Mesenchymal stem cell (in vitro differentiated cells and primary cell): ENCODE measurements around the gene NFS1.
"Not testable (repeated sequence)": the region's sequence is repeated elsewhere in the genome, so short reads cannot be mapped to it uniquely, and the experiment has no call there.

Source experiments
- DNase-seq: peaks from one replicate; pipeline ENCODE4 v3.0.0-alpha.2; 2013
- H2AFZ ChIP-seq: one replicate; pipeline ENCODE4 v1.6.1; 2013; ENCODE audit warnings: low read depth, mild to moderate bottlenecking, control low read depth, inconsistent platforms, low read length, moderate library complexity
- H2AK5ac ChIP-seq: 2 replicates; pipeline ENCODE4 v1.6.1; 2013; ENCODE audit warnings: low read length, moderate library complexity, mild to moderate bottlenecking, inconsistent platforms; ENCODE audit not compliant: severe bottlenecking
- H2BK120ac ChIP-seq: one replicate; pipeline ENCODE4 v1.6.1; 2013; ENCODE audit warnings: low read depth, mild to moderate bottlenecking, inconsistent platforms, low read length, moderate library complexity
- H2BK12ac ChIP-seq, 2 experiments: one replicate each; pipeline ENCODE4 v1.6.1; 2013; ENCODE audit warnings: inconsistent platforms in 2 of 2, low read length in 2 of 2, mild to moderate bottlenecking in 2 of 2, moderate library complexity in 2 of 2, control low read depth in 1 of 2
- H2BK15ac ChIP-seq: one replicate; pipeline ENCODE4 v1.6.1; 2013; ENCODE audit warnings: mild to moderate bottlenecking, low read depth, inconsistent platforms; ENCODE audit not compliant: poor library complexity, severe bottlenecking
- H2BK5ac ChIP-seq: 2 replicates; pipeline ENCODE4 v1.6.1; 2013; ENCODE audit warnings: low read depth, mild to moderate bottlenecking, low read length, control low read depth, inconsistent platforms; ENCODE audit not compliant: poor library complexity, severe bottlenecking
- H3K14ac ChIP-seq, 2 experiments: one replicate each; pipeline ENCODE4 v1.6.1; 2013; ENCODE audit warnings: inconsistent platforms in 2 of 2, low read length in 2 of 2, control low read depth in 1 of 2, mild to moderate bottlenecking in 1 of 2, moderate library complexity in 1 of 2
- H3K18ac ChIP-seq, 2 experiments: one replicate each; pipeline ENCODE4 v1.6.1; 2013; ENCODE audit warnings: inconsistent platforms in 2 of 2, low read length in 2 of 2, control low read depth in 1 of 2, low read depth in 1 of 2, mild to moderate bottlenecking in 1 of 2
- H3K23ac ChIP-seq, 2 experiments: one replicate each; pipeline ENCODE4 v1.6.1; 2013; ENCODE audit warnings: inconsistent platforms in 2 of 2, low read length in 2 of 2, mild to moderate bottlenecking in 2 of 2, moderate library complexity in 2 of 2, control low read depth in 1 of 2
- H3K27ac ChIP-seq: 2 replicates; pipeline ENCODE4 v1.5.1; 2013; ENCODE audit warnings: mild to moderate bottlenecking, moderate library complexity, low read length, control low read depth, inconsistent platforms; ENCODE audit not compliant: poor library complexity, severe bottlenecking
- H3K27me3 ChIP-seq, 2 experiments: 2 replicates each; pipeline versions ENCODE4 v1.6.1 to v1.7.0; 2013; ENCODE audit warnings: low read length in 2 of 2, mild to moderate bottlenecking in 2 of 2, moderate library complexity in 2 of 2, control low read depth in 1 of 2, inconsistent platforms in 1 of 2; ENCODE audit not compliant: control insufficient read depth in 1 of 2, insufficient read depth in 1 of 2
- H3K36me3 ChIP-seq, 2 experiments: 2 replicates each; pipeline versions ENCODE4 v1.6.1 to v1.7.0; 2013; ENCODE audit warnings: low read length in 2 of 2, control low read depth in 1 of 2, inconsistent platforms in 1 of 2, low read depth in 1 of 2, mild to moderate bottlenecking in 1 of 2; ENCODE audit not compliant: insufficient read depth in 2 of 2, control insufficient read depth in 1 of 2
- H3K4ac ChIP-seq, 2 experiments: one replicate each; pipeline ENCODE4 v1.6.1; 2013; ENCODE audit warnings: inconsistent platforms in 2 of 2, low read length in 2 of 2, mild to moderate bottlenecking in 2 of 2, moderate library complexity in 2 of 2, control low read depth in 1 of 2, low read depth in 1 of 2
- H3K4me1 ChIP-seq: 2 replicates; pipeline ENCODE4 v1.6.1; 2013; ENCODE audit warnings: low read depth, low read length, control low read depth; ENCODE audit not compliant: control insufficient read depth, insufficient read depth
- H3K4me2 ChIP-seq: 2 replicates; pipeline ENCODE4 v1.6.1; 2013; ENCODE audit warnings: low read length, mild to moderate bottlenecking, inconsistent platforms; ENCODE audit not compliant: poor library complexity, severe bottlenecking
- H3K4me3 ChIP-seq, 2 experiments: 2 replicates each; pipeline versions ENCODE4 v1.5.1 to v1.7.0; 2013; ENCODE audit warnings: low read length in 2 of 2, mild to moderate bottlenecking in 2 of 2, control low read depth in 1 of 2, low read depth in 1 of 2; ENCODE audit not compliant: insufficient read depth in 1 of 2
- H3K79me1 ChIP-seq: replicated peaks from 2 replicates; pipeline ENCODE4 v1.6.1; 2013; ENCODE audit warnings: mild to moderate bottlenecking, control low read depth, low read length, inconsistent platforms; ENCODE audit not compliant: poor library complexity, severe bottlenecking
- H3K9ac ChIP-seq: 2 replicates; pipeline ENCODE4 v1.7.0; 2013; ENCODE audit warnings: mild to moderate bottlenecking, low read length, moderate library complexity
- H3K9me3 ChIP-seq: 2 replicates; pipeline ENCODE4 v1.7.0; 2013; ENCODE audit warnings: mild to moderate bottlenecking, low read length; ENCODE audit not compliant: control insufficient read depth
- H4K8ac ChIP-seq: one replicate; pipeline ENCODE4 v1.6.1; 2013; ENCODE audit warnings: inconsistent platforms, mild to moderate bottlenecking, low read length, moderate library complexity
- H4K91ac ChIP-seq: one replicate; pipeline ENCODE4 v1.6.1; 2013; ENCODE audit warnings: mild to moderate bottlenecking, low read length, inconsistent platforms
- WGBS: methylation state at CpG from one replicate; pipeline ENCODE4 v1.1.7; 2013; ENCODE audit warnings: mixed read lengths; 5-methylcytosine and 5-hydroxymethylcytosine counted together

Gene NFS1

DNA sequence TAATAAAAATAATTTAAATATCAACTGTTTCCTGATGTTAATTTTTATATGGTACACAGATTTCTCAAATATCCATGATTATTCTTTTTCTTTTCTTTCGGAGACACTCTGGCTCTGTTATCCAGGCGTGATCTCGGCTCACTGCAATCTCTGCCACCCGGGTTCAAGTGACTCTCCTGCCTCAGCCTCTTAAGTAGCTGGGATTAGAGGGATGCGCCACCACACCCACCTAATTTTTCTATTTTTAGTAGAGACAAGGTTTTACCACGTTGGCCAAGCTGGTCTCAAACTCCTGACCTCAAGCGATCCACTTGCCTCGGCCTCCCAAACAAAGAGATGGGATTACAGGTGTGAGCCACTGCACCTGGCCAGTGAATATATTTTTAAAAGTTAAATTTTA is 20.6 kb upstream of the NFS1 start:
- Histone ChIP-seq H4K91ac (no peak overlapping the region), H3K4ac (no peak overlapping the region), H3K4me1 (peaks cover 3% of the 10 kb centered on the region), H2BK15ac (no peak overlapping the region), H3K27ac (no peak overlapping the region), H3K4me2 (no peak overlapping the region), H2BK12ac (no peak overlapping the region), H4K8ac (no peak overlapping the region), H3K27me3 (no peaks in the 10 kb centered on the region), H3K14ac (no peak overlapping the region), H2BK120ac (no peak overlapping the region), H3K23ac (no peak overlapping the region), H3K18ac (no peak overlapping the region), H2AFZ (no peak overlapping the region), H3K4me3 (no peak overlapping the region), H2BK5ac (no peak overlapping the region), H3K9ac (no peak overlapping the region), H3K36me3 (peaks cover 76 to 97% of the 10 kb centered on the region in 2 experiments), H3K9me3 (no peaks in the 10 kb centered on the region), H3K79me1 (peaks cover 5% of the 10 kb centered on the region), H2AK5ac (no peak overlapping the region)
- no peak for DNase-seq
- WGBS: 77% methylated on average over 6 of the region's 8 CpGs

DNA sequence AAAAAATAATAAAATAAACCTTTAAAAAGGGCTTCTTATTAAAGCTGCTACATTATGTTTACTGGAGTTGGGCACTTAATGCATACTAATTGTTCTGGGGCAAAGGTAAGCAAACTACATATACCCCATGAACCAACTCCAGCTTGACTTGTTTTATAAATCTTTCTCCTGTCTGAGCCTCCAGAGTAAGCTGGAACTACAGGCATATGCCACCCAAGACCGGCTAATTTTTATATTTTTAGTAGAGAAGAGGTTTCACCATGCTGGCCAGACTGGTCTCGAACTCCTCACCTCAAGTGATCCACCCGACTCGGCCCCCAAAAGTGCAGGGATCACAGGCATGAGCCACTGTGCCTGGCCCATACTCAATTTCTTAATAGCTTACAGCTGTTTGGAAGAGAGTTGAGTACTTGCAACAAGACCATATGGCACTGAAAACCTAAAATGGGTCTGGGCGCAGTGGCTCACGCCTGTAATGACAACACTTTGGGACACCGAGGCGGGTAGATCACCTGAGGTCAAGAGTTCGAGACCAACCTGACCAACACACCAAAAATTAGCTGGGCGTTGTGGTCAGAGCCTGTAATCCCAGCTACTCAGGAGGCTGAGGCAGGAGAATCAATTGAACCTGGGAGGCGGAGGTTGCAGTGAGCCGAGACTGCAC is 20.0 kb upstream of the NFS1 start:
- Histone ChIP-seq H4K8ac (no peak overlapping the region), H2BK120ac (no peak overlapping the region), H2BK5ac (no peak overlapping the region), H3K36me3 (peaks cover 72 to 97% of the 10 kb centered on the region in 2 experiments), H3K4ac (no peak overlapping the region), H3K9me3 (no peaks in the 10 kb centered on the region), H2AK5ac (no peak overlapping the region), H3K4me3 (no peak overlapping the region), H3K79me1 (peaks cover 5% of the 10 kb centered on the region), H4K91ac (no peak overlapping the region), H2AFZ (no peak overlapping the region), H3K27me3 (no peaks in the 10 kb centered on the region), H3K27ac (no peak overlapping the region), H2BK12ac (no peak overlapping the region), H3K4me1 (peaks cover 3% of the 10 kb centered on the region), H3K9ac (peak overlapping the region; percentile 48), H3K4me2 (no peak overlapping the region), H3K18ac (no peak overlapping the region), H3K14ac (no peak overlapping the region), H3K23ac (no peak overlapping the region), H2BK15ac (no peak overlapping the region)
- 97% methylated on average over 10 of the region's 12 CpGs for WGBS
- no peak for DNase-seq

DNA sequence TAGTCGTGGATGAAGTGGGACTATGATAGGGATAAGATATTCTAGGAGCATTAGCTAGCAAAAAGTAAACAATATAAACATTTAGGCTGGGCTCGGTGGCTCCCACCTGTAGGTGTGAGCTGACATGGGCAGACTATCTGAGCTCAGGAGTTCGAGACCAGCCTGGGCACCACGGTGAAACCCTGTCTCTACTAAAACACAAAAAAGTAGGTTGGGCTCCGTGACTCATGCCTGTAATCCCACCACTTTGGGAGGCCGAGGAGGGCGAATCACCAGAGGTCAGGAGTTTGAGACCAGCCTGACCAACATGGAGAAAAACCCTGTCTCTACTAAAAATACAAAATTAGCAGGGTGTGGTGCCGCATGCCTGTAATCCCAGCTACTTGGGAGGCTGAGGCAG is 19.2 kb upstream of the NFS1 start:
- not testable (repeated sequence) for H3K27me3 ChIP-seq, H3K9ac ChIP-seq, H3K4me3 ChIP-seq, H3K4ac ChIP-seq, H4K91ac ChIP-seq, H3K4me2 ChIP-seq, H3K4me1 ChIP-seq, H2BK15ac ChIP-seq, H2BK120ac ChIP-seq, H4K8ac ChIP-seq, H3K27ac ChIP-seq, H2BK12ac ChIP-seq, H2AK5ac ChIP-seq, H3K9me3 ChIP-seq, H2AFZ ChIP-seq, H3K14ac ChIP-seq, H3K18ac ChIP-seq, H2BK5ac ChIP-seq, H3K23ac ChIP-seq, H3K79me1 ChIP-seq
- DNase-seq: peak; percentile 43
- 70% methylated on average over 5 of the region's 8 CpGs for WGBS
- H3K36me3 ChIP-seq: peaks cover 68 to 97% of the 10 kb centered on the region in 2 experiments

DNA sequence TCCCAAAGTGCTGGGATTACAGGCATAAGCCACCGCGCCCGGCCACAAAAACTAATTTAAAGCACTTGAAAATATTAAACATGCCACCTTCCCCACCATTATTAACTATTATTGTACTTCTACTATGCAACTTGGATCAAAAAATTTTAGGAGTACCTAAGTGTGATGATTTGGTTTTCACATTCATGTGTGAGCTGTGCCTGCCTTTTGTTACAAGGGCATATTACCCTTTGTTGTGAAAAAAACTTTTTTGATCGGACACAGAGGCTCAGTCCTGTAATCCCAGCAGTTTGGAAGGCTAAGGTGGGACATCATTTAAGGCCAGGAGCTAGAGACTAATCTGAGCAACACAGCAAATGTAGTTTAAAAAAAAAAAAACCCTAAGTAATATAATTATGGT is 17.2 kb upstream of the NFS1 start:
- no peaks in the 10 kb centered on the region for H3K27me3 ChIP-seq
- no peak overlapping the region for H2BK120ac ChIP-seq
- H3K4me1 ChIP-seq: peaks cover 2% of the 10 kb centered on the region
- no peak overlapping the region for H3K27ac ChIP-seq
- no peak overlapping the region for H3K14ac ChIP-seq
- no peak overlapping the region for H3K4me2 ChIP-seq
- no peak overlapping the region for H3K23ac ChIP-seq
- H2AFZ ChIP-seq: no peak overlapping the region
- peaks cover 72 to 97% of the 10 kb centered on the region in 2 experiments for H3K36me3 ChIP-seq
- no peak overlapping the region for H3K18ac ChIP-seq
- H3K9me3 ChIP-seq: no peaks in the 10 kb centered on the region
- no peak overlapping the region for H2BK5ac ChIP-seq
- H2BK12ac ChIP-seq: no peak overlapping the region
- H4K91ac ChIP-seq: no peak overlapping the region
- H2AK5ac ChIP-seq: no peak overlapping the region
- no peak overlapping the region for H4K8ac ChIP-seq
- no peak overlapping the region for H2BK15ac ChIP-seq
- H3K4ac ChIP-seq: no peak overlapping the region
- H3K9ac ChIP-seq: no peak overlapping the region
- peaks cover 6% of the 10 kb centered on the region for H3K79me1 ChIP-seq
- no peak overlapping the region for H3K4me3 ChIP-seq
- WGBS: 100% methylated on average over 1 of the region's 4 CpGs
- DNase-seq: no peak
